ENCODE measurements around the gene SETD5. TPM values are rescaled to one million over a fixed set of nuclear protein-coding genes. Genes with fewer than 3 reads are reported as not detected.

The SETD5 gene
- total RNA-seq, 3 donors from 2014 or later: 94.8 to 132 (median 101) TPM

GRCh38 chr3:9439331-9439730, 41.9 kb downstream of the SETD5 start:
- Histone ChIP-seq H3K4me3 (no peak overlapping the region), H3K36me3 (ENCODE audit: low read depth) (peaks cover 30% of the 10 kb centered on the region), H3K4me1 (ENCODE audit: low read depth) (no peaks in the 10 kb centered on the region), H3K9me3 (no peaks in the 10 kb centered on the region)
- no peak for ATAC-seq
- no peak for DNase-seq
- intact Hi-C loops (cut with DNase I, micrococcal nuclease): loop anchor here (10.0 kb wide), 2 partner anchors 55 to 65 kb away; no protein-coding TSS in a partner anchor
- TF ChIP-seq CTCF (IDR thresholded peaks at IDR 0.05): no peak

GRCh38 chr3:9441501-9442221, 44.2 kb downstream of the SETD5 start:
- no peak for TF ChIP-seq CTCF (IDR thresholded peaks at IDR 0.05)
- Histone ChIP-seq H3K4me1 (ENCODE audit: low read depth) (no peaks in the 10 kb centered on the region), H3K4me3 (no peak overlapping the region), H3K9me3 (no peaks in the 10 kb centered on the region), H3K36me3 (ENCODE audit: low read depth) (peaks cover 37% of the 10 kb centered on the region)
- intact Hi-C loops (cut with DNase I, micrococcal nuclease): no loop called here
- DNase-seq (no peak), ATAC-seq (no peak)

- intact Hi-C loops (cut with DNase I, micrococcal nuclease): no loop called here
- no peaks in the 10 kb centered on the region for H3K4me1 ChIP-seq (ENCODE audit: low read depth)
- ATAC-seq (no peak), DNase-seq (no peak)
- TF ChIP-seq CTCF (IDR thresholded peaks at IDR 0.05): no peak
- peaks cover 31% of the 10 kb centered on the region for H3K36me3 ChIP-seq (ENCODE audit: low read depth)
- H3K9me3 ChIP-seq: no peaks in the 10 kb centered on the region
- no peak overlapping the region for H3K4me3 ChIP-seq
These were observed 50.7 kb downstream of the SETD5 start for GRCh38 chr3:9448071-9448470.

- TF ChIP-seq CTCF (IDR thresholded peaks at IDR 0.05): no peak
- H3K36me3 ChIP-seq (ENCODE audit: low read depth): peaks cover 30% of the 10 kb centered on the region
- DNase-seq (no peak), ATAC-seq (no peak)
- no peaks in the 10 kb centered on the region for H3K4me1 ChIP-seq (ENCODE audit: low read depth)
- H3K9me3 ChIP-seq: no peaks in the 10 kb centered on the region
- intact Hi-C loops (cut with DNase I, micrococcal nuclease): no loop called here
- no peak overlapping the region for H3K4me3 ChIP-seq
These were observed 51.2 kb downstream of the SETD5 start for GRCh38 chr3:9448643-9449042.

GRCh38 chr3:9450126-9450525, 52.7 kb downstream of the SETD5 start:
- intact Hi-C loops (cut with DNase I, micrococcal nuclease): no loop called here
- Histone ChIP-seq H3K9me3 (no peaks in the 10 kb centered on the region), H3K36me3 (ENCODE audit: low read depth) (peaks cover 28% of the 10 kb centered on the region), H3K4me3 (no peak overlapping the region), H3K4me1 (ENCODE audit: low read depth) (no peaks in the 10 kb centered on the region)
- ATAC-seq: no peak
- DNase-seq: no peak
- no peak for TF ChIP-seq CTCF (IDR thresholded peaks at IDR 0.05)
